Karpas-422 (cell line): ENCODE results near the gene PER1. TPM values are rescaled to one million over a fixed set of nuclear protein-coding genes. Genes with fewer than 3 reads are reported as not detected.

Experiments used
- DNase-seq: peaks from one replicate; pipeline ENCODE4 v3.0.0-alpha.2; 2015
- H2AFZ ChIP-seq: fragments of 200-600 bp; sonication (generic); 2 replicates; pipeline ENCODE4 v1.6.1; 2014; ENCODE audit warnings: antibody characterized with exemption, low read length, mixed read lengths
- H3K27ac ChIP-seq: fragments of 200-600 bp; sonication (generic); 2 replicates; pipeline ENCODE4 v1.5.1; 2014; ENCODE audit warnings: mild to moderate bottlenecking, low read length, moderate library complexity
- H3K27me3 ChIP-seq: fragments of 200-600 bp; sonication (generic); 2 replicates; pipeline ENCODE4 v1.6.1; 2014; ENCODE audit warnings: low read length, mixed read lengths
- H3K36me3 ChIP-seq: fragments of 200-600 bp; sonication (generic); 2 replicates; pipeline ENCODE4 v1.6.1; 2014; ENCODE audit warnings: low read length, mixed read lengths; ENCODE audit not compliant: insufficient read depth
- H3K4me1 ChIP-seq: fragments of 200-600 bp; sonication (generic); 2 replicates; pipeline ENCODE4 v1.6.1; 2014; ENCODE audit warnings: mild to moderate bottlenecking, low read length, mixed read lengths
- H3K4me2 ChIP-seq: fragments of 200-600 bp; sonication (generic); 2 replicates; pipeline ENCODE4 v1.6.1; 2014; ENCODE audit warnings: low read length, low read depth, mild to moderate bottlenecking; ENCODE audit not compliant: poor library complexity, severe bottlenecking
- H3K4me3 ChIP-seq: fragments of 200-600 bp; sonication (generic); 2 replicates; pipeline ENCODE4 v1.5.1; 2014; ENCODE audit warnings: mild to moderate bottlenecking, antibody characterized with exemption, low read length, mixed read lengths
- H3K79me2 ChIP-seq: fragments of 200-600 bp; sonication (generic); 2 replicates; pipeline ENCODE4 v1.6.1; 2014; ENCODE audit warnings: mild to moderate bottlenecking, low read length, mixed read lengths
- H3K9ac ChIP-seq: fragments of 200-600 bp; sonication (generic); 2 replicates; pipeline ENCODE4 v1.6.0; 2014; ENCODE audit warnings: low read length
- H3K9me2 ChIP-seq: fragments of 200-600 bp; sonication (generic), shearing (Covaris generic); replicated peaks from 2 replicates; pipeline ENCODE4 v1.6.0; 2014; ENCODE audit warnings: mild to moderate bottlenecking, low read length, moderate library complexity; ENCODE audit not compliant: insufficient read depth
- H3K9me3 ChIP-seq: fragments of 300-700, 200-600 bp; sonication (generic); 2 replicates; pipeline ENCODE4 v1.6.1; 2014; ENCODE audit warnings: low read length, mixed read lengths
- H4K20me1 ChIP-seq: fragments of 200-600 bp; sonication (generic); 2 replicates; pipeline ENCODE4 v1.6.1; 2014; ENCODE audit warnings: mild to moderate bottlenecking, antibody characterized with exemption, low read length, low read depth; ENCODE audit not compliant: insufficient read depth
- total RNA-seq: library from RNA; depleted of rRNA; stranded (reverse); fragments of >200 nt; shearing (Covaris generic); gene quantifications from 2 replicates; pipeline ENCODE4 v1.2.3, GENCODE V29; 2014; ENCODE audit warnings: low replicate concordance

Gene PER1
- total RNA-seq, 1 experiment from 2014 or later = 24.0 TPM

DNA sequence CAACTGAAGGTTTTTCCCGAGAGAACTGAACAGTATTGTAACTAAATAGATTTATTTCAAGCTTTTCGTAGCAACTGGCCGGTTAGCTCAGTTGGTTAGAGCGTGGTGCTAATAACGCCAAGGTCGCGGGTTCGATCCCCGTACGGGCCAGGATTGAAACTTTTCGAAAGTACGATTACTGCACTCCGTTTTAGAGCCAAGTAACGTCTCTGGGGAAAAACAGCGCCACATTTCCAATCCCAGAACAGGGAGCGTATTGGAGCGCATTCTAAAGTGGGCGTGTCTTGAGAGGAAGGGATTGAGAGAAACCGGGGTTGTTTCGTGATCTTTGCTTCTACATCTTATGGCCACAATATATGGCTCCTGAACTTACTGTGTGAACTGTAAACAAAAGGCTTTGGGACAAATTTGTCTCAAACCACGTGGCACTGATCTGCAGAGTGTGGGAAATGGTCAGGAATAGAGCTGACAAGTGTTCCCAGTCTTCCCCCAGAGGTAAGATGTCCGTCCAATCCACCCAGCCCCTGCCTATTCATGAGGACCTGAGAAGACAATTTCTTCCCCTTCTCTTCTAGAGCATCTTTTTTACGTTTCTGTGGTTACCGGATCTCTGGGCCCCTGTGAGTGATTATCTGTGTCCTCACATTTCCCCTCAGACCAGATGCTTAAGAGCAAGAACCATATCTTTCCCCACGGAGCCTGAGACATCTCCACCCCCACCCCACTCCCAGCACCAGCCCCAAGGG is 35.5 kb upstream of the PER1 start:
- peaks cover 21% of the 10 kb centered on the region for H3K79me2 ChIP-seq
- no peaks in the 10 kb centered on the region for H3K27me3 ChIP-seq
- peak overlapping the region; percentile 73 for H3K4me3 ChIP-seq
- peak overlapping the region; percentile 83 for H3K9ac ChIP-seq
- no peaks in the 10 kb centered on the region for H3K9me2 ChIP-seq
- peak; percentile 99 for DNase-seq
- H3K4me1 ChIP-seq = peaks cover 45% of the 10 kb centered on the region
- no peak overlapping the region for H2AFZ ChIP-seq
- H3K36me3 ChIP-seq = no peaks in the 10 kb centered on the region
- peak overlapping the region; percentile 86 for H3K27ac ChIP-seq
- peak overlapping the region; percentile 99 for H3K4me2 ChIP-seq
- H4K20me1 ChIP-seq = peaks cover 12% of the 10 kb centered on the region; the same call in 1 of the 2 replicates
- no peaks in the 10 kb centered on the region for H3K9me3 ChIP-seq

DNA sequence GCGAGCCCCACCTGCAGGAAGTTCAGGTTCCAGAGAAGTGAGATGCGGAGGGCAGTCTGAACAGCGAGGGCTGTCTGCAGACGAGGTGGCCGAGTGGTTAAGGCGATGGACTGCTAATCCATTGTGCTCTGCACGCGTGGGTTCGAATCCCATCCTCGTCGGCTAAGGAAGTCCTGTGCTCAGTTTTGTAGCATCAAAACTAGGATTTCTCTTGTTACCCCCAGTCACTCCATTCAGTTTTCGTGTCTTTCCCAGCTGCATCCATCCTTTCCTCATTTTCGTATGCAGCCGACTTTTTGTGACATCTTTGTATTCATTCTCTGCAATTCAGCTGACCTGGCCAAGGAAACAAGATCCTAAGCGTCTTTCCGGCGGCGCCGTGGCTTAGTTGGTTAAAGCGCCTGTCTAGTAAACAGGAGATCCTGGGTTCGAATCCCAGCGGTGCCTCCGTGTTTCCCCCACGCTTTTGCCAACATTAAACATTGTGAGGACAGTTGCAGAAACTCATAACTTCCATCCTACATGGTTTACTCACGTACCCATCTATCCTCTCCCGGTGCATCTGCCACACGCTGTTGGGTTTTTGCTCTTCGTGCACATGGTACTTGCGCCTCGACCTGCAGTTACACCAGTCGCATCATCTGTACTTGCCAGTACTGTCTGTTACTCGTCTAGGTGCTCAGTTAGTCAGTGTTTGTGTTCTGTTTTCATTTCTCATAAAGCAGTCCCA is 34.7 kb upstream of the PER1 start:
- Histone ChIP-seq H3K4me3 (peak overlapping the region; percentile 73), H3K4me1 (peaks cover 38% of the 10 kb centered on the region), H3K36me3 (no peaks in the 10 kb centered on the region), H3K9me2 (no peaks in the 10 kb centered on the region), H3K4me2 (peak overlapping the region; percentile 99), H3K79me2 (peaks cover 21% of the 10 kb centered on the region), H2AFZ (peak overlapping the region; percentile 68), H3K9ac (peak overlapping the region; percentile 73), H3K27me3 (no peaks in the 10 kb centered on the region), H4K20me1 (peaks cover 12% of the 10 kb centered on the region; the same call in 1 of the 2 replicates), H3K27ac (peak overlapping the region; percentile 86), H3K9me3 (no peaks in the 10 kb centered on the region)
- DNase-seq = peak; percentile 98

DNA sequence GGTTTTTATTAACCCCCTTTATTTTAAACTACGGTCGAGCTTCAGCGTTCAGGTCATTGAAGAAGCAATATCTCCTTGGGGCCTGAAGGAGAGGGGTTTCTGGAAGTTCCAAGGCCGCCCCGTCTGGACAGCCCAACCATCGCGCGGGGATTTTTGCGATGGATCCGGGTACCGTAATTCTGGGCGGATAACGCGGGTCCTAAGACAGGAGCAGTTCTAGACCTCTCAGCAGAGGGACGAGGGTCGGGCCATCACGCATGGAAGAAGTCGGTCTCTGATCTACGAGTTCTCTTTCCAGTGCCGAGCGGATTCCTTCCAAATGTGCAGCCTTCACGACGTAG is 34.2 kb upstream of the PER1 start:
- Histone ChIP-seq H3K9ac (peak overlapping the region; percentile 73), H3K4me2 (peak overlapping the region; percentile 99)

GRCh38 chr17:8185582-8186445 is 33.6 kb upstream of the PER1 start:
- Histone ChIP-seq H3K9me3 (no peaks in the 10 kb centered on the region), H2AFZ (peak overlapping the region; percentile 96), H3K9ac (peak overlapping the region; percentile 73), H3K27ac (peak overlapping the region; percentile 86), H4K20me1 (peaks cover 12% of the 10 kb centered on the region; the same call in 1 of the 2 replicates), H3K27me3 (no peaks in the 10 kb centered on the region), H3K4me1 (peaks cover 31% of the 10 kb centered on the region), H3K4me3 (peak overlapping the region; percentile 73), H3K79me2 (peaks cover 21% of the 10 kb centered on the region), H3K4me2 (peak overlapping the region; percentile 99), H3K9me2 (no peaks in the 10 kb centered on the region), H3K36me3 (no peaks in the 10 kb centered on the region)
- DNase-seq = peak; percentile 94

More for the DNA sequence above, 34.2 kb upstream of the PER1 start:
- peaks cover 12% of the 10 kb centered on the region; the same call in 1 of the 2 replicates for H4K20me1 ChIP-seq
- peaks cover 34% of the 10 kb centered on the region for H3K4me1 ChIP-seq
- no peaks in the 10 kb centered on the region for H3K9me2 ChIP-seq
- peak overlapping the region; percentile 68 for H2AFZ ChIP-seq
- no peak for DNase-seq
- H3K27me3 ChIP-seq = no peaks in the 10 kb centered on the region
- H3K36me3 ChIP-seq = no peaks in the 10 kb centered on the region
- peak overlapping the region; percentile 73 for H3K4me3 ChIP-seq
- H3K27ac ChIP-seq = peak overlapping the region; percentile 86
- H3K9me3 ChIP-seq = no peaks in the 10 kb centered on the region
- peaks cover 21% of the 10 kb centered on the region for H3K79me2 ChIP-seq

DNA sequence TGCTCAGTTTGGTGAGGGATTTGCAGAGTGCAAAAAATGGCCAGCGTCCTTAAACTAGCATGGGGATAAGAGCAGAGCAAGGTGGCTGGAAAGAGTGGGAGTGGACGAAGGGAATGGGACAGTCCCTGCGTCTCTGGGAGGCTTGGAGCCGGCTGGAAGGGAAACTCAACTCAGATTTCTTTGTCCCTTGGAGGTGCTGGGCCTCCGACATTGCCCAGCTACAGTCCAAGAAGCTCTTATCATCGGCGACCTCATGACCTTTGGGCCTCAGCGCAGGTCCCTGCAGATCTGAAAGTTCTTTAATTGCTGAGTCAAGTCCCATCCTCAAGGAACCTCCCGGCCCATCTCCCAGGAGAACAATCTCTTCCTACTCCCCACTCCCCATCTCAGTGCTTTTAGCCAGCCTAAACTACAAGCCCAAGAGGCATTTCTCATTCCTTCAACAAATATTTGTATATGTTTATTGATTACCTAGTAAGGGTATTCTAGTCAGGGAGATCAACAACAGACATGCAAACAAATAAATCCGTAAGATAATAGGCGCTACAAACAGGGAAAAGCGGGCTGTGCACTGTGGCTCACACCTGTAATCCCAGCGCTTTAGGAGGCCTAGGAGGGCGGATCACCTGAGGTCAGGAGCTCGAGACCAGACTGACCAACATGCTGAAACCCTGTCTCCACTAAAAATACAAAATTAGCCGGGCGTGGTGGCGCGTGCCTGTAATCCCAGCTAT is 25.0 kb upstream of the PER1 start:
- Histone ChIP-seq H3K9ac (peak overlapping the region; percentile 96), H2AFZ (peak overlapping the region; percentile 91), H3K4me2 (peak overlapping the region; percentile 92), H3K4me3 (peak overlapping the region; percentile 99), H3K9me3 (no peaks in the 10 kb centered on the region), H3K4me1 (peaks cover 37% of the 10 kb centered on the region), H3K27me3 (no peaks in the 10 kb centered on the region), H3K9me2 (no peaks in the 10 kb centered on the region), H3K79me2 (peaks cover 11% of the 10 kb centered on the region), H4K20me1 (no peaks in the 10 kb centered on the region), H3K36me3 (no peaks in the 10 kb centered on the region), H3K27ac (peak overlapping the region; percentile 80; the same call in 1 of the 2 replicates)
- DNase-seq = no peak

- Histone ChIP-seq H3K27ac (peak within 1 kb of the TSS; percentile 80), H3K4me1 (peaks cover 37% of the 10 kb centered on the region), H3K27me3 (no peaks in the 10 kb centered on the region), H4K20me1 (no peaks in the 10 kb centered on the region), H3K36me3 (no peaks in the 10 kb centered on the region), H3K4me3 (peak within 1 kb of the TSS; percentile 99), H3K9ac (peak within 1 kb of the TSS; percentile 96), H3K9me3 (no peaks in the 10 kb centered on the region), H3K9me2 (no peaks in the 10 kb centered on the region), H3K4me2 (peak within 1 kb of the TSS; percentile 92), H2AFZ (peak within 1 kb of the TSS; percentile 91), H3K79me2 (peaks cover 11% of the 10 kb centered on the region)
- peak; percentile 96 for DNase-seq
These were observed 24.2 kb upstream of the PER1 start, which contains the start of gene TMEM107 for GRCh38 chr17:8176197-8176940. TMEM107 (minus strand) TSS chr17:8176380; CDS start chr17:8176286, 94 bp downstream.

GRCh38 chr17:8175795-8176196 is 23.6 kb upstream of the PER1 start:
- Histone ChIP-seq H3K79me2 (peaks cover 11% of the 10 kb centered on the region), H3K4me3 (peak overlapping the region; percentile 99), H3K36me3 (no peaks in the 10 kb centered on the region), H3K27me3 (no peaks in the 10 kb centered on the region), H3K9ac (peak overlapping the region; percentile 96), H3K4me2 (peak overlapping the region; percentile 92), H3K9me3 (no peaks in the 10 kb centered on the region), H2AFZ (peak overlapping the region; percentile 91), H3K27ac (peak overlapping the region; percentile 80), H4K20me1 (no peaks in the 10 kb centered on the region), H3K4me1 (peaks cover 37% of the 10 kb centered on the region), H3K9me2 (no peaks in the 10 kb centered on the region)
- peak; percentile 54 for DNase-seq
